A673 (cell line): Measurements from ENCODE around the gene CNPY4. TPM values are rescaled to one million over a fixed set of nuclear protein-coding genes. Genes with fewer than 3 reads are reported as not detected.

Experiments
- BruUV-seq: library from RNA; stranded (reverse); fragments of 400-500 nt; replicated peaks from 2 replicates; lab custom pipeline; 2021; lab: Mats Ljungman, UMichigan
- CTCF ChIA-PET: fragments of 300-600 bp; sonication (Branson Sonifier 250); formaldehyde crosslinking; loops from one replicate; lab custom pipeline; 2022; ENCODE audit warnings: antibody characterized with exemption; lab: Charles Lee
- POLR2A ChIA-PET: fragments of 300-600 bp; sonication (Branson Sonifier 250); formaldehyde crosslinking; loops from one replicate; lab custom pipeline; 2022; ENCODE audit warnings: antibody characterized with exemption; ENCODE audit not compliant: low non-redundant PET; lab: Charles Lee
- DNase-seq: peaks from one replicate; pipeline ENCODE4 v3.0.0-alpha.2; 2015; ENCODE audit warnings: low spot score
- H3K27ac ChIP-seq: fragments of 200-600 bp; sonication (generic); 2 replicates; pipeline ENCODE4 v1.5.1; 2016; ENCODE audit warnings: mixed run types, low read depth, mild to moderate bottlenecking, mixed read lengths, antibody characterized with exemption, low read length; ENCODE audit not compliant: poor library complexity, severe bottlenecking
- H3K27me3 ChIP-seq: fragments of 200-600 bp; sonication (generic); replicated peaks from 2 replicates; pipeline ENCODE4 v1.6.1; 2017; ENCODE audit warnings: mixed run types, low read depth, mild to moderate bottlenecking, mixed read lengths, antibody characterized with exemption, low read length; ENCODE audit not compliant: insufficient read depth, poor library complexity
- H3K36me3 ChIP-seq: fragments of 200-600 bp; sonication (generic); 2 replicates; pipeline ENCODE4 v1.6.1; 2016; ENCODE audit warnings: mixed run types, mild to moderate bottlenecking, mixed read lengths, antibody characterized with exemption, low read length; ENCODE audit not compliant: insufficient read depth, poor library complexity, severe bottlenecking
- H3K4me1 ChIP-seq: fragments of 200-600 bp; sonication (generic); 2 replicates; pipeline ENCODE4 v1.6.1; 2017; ENCODE audit warnings: mixed run types, mild to moderate bottlenecking, mixed read lengths, antibody characterized with exemption, low read length; ENCODE audit not compliant: insufficient read depth, poor library complexity, severe bottlenecking
- H3K4me3 ChIP-seq: fragments of 200-600 bp; sonication (generic); 2 replicates; pipeline ENCODE4 v1.5.1; 2016; ENCODE audit warnings: low read depth, mixed run types, mild to moderate bottlenecking, mixed read lengths, low read length; ENCODE audit not compliant: poor library complexity, severe bottlenecking
- H3K9me3 ChIP-seq: fragments of 200-600 bp; sonication (generic); 2 replicates; pipeline ENCODE4 v1.6.1; 2016; ENCODE audit warnings: mixed run types, low read depth, mild to moderate bottlenecking, mixed read lengths, antibody characterized with exemption, low read length; ENCODE audit not compliant: poor library complexity, severe bottlenecking
- EZH2 ChIP-seq: fragments of 200-600 bp; sonication (generic); IDR thresholded peaks from 2 replicates; pipeline ENCODE4 v1.6.1; 2017; ENCODE audit warnings: borderline replicate concordance, low read depth, mild to moderate bottlenecking, mixed read lengths, antibody characterized with exemption, low read length; ENCODE audit not compliant: poor library complexity, severe bottlenecking
- intact Hi-C: fragments of 100-400 bp; cut with micrococcal nuclease; formaldehyde crosslinking; loops from one replicate; pipeline ENCODE4 v1.10.0; 2022; ENCODE audit not compliant: unreplicated experiment
- total RNA-seq: library from RNA; stranded (reverse); gene quantifications from 2 replicates; pipeline ENCODE4 v1.2.3, GENCODE V29; 2021
- TF ChIP-seq, protein P1 (sequence below): fragments of 300-800, 200-600 bp; sonication (generic); conservative IDR thresholded peaks from 2 replicates; pipeline ENCODE4 v1.5.1; 2017; ENCODE audit warnings: low read depth, mild to moderate bottlenecking, antibody characterized with exemption, low read length, moderate library complexity, mixed read lengths

The CNPY4 gene
- total RNA-seq, 1 experiment from 2014 or later = 20.2 TPM

DNA sequence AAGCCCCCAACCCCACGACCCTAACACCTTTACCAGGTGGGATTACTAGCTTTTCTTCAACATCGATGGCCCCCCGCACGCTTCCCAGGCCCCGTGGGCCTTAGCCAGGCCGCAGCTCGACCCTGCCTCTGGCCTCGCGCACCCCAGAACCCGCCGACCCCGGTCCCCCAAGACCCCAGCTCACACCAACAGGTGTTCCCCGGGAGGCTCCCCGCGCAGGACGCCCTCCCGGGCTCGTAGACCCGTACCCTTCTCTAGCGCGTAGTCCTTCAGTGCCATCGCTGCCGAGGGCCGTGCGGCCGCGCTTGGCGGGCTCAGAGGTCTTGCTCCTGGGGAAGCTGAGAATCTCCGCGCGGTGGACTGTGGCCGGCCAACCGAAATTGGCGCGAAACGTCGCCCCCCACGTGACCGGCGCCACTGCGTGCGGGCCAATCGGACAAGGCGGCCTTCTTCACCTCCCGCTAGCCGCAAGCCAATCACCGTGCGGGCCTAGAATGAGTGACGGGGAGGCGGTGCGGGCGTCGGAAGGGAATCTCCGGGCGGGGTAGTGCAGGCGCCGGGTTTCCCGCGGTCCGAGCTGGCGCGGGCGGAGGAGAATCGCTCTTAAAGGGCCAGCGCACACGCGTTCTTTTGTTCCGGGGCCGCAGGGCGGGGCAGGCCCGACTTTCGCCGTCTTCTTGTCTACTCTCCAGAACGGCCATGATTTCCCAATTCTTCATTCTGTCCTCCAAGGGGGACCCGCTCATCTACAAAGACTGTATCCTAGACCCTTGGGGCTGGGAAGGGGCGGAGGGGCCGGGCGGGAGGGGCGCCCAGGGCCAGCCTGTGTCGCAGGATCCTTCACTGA lies 18.2 kb upstream of the CNPY4 start, which contains the start of the genes AP4M1 and MCM7:
Gene AP4M1 (plus strand): TSS at position 628 of the 847 bp plus-strand sequence. CDS start 72 bp downstream, at position 700.
Gene MCM7 (minus strand): TSS at position 382 of the 847 bp plus-strand sequence. CDS start 103 bp downstream, at position 279.
- peaks cover 55% of the 10 kb centered on the region for H3K36me3 ChIP-seq
- ChIA-PET POLR2A (interaction anchor here (0.6 to 1.0 kb wide), 6 partner anchors 13 to 727 kb away, joined by 3 to 9 read pairs (median 6); partner anchors contain the start of genes ARPC1B, MBLAC1 and TRAPPC14), CTCF (interaction anchor here (0.6 to 1.1 kb wide), 2 partner anchors 19 to 75 kb away, joined by 4 to 6 read pairs; no protein-coding TSS in a partner anchor)
- no peaks in the 10 kb centered on the region for H3K27me3 ChIP-seq
- intact Hi-C loops = no loop called here
- peak; percentile 100 for DNase-seq
- peaks cover 21% of the 10 kb centered on the region for H3K4me1 ChIP-seq
- peak within 1 kb of the TSS; percentile 71 for H3K4me3 ChIP-seq
- BruUV-seq = no TSS peak
- TF ChIP-seq, protein P1, sequence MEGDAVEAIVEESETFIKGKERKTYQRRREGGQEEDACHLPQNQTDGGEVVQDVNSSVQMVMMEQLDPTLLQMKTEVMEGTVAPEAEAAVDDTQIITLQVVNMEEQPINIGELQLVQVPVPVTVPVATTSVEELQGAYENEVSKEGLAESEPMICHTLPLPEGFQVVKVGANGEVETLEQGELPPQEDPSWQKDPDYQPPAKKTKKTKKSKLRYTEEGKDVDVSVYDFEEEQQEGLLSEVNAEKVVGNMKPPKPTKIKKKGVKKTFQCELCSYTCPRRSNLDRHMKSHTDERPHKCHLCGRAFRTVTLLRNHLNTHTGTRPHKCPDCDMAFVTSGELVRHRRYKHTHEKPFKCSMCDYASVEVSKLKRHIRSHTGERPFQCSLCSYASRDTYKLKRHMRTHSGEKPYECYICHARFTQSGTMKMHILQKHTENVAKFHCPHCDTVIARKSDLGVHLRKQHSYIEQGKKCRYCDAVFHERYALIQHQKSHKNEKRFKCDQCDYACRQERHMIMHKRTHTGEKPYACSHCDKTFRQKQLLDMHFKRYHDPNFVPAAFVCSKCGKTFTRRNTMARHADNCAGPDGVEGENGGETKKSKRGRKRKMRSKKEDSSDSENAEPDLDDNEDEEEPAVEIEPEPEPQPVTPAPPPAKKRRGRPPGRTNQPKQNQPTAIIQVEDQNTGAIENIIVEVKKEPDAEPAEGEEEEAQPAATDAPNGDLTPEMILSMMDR = no peak
- no peak for TF ChIP-seq EZH2
- peak within 1 kb of the TSS; percentile 99 for H3K27ac ChIP-seq
- H3K9me3 ChIP-seq = no peaks in the 10 kb centered on the region

DNA sequence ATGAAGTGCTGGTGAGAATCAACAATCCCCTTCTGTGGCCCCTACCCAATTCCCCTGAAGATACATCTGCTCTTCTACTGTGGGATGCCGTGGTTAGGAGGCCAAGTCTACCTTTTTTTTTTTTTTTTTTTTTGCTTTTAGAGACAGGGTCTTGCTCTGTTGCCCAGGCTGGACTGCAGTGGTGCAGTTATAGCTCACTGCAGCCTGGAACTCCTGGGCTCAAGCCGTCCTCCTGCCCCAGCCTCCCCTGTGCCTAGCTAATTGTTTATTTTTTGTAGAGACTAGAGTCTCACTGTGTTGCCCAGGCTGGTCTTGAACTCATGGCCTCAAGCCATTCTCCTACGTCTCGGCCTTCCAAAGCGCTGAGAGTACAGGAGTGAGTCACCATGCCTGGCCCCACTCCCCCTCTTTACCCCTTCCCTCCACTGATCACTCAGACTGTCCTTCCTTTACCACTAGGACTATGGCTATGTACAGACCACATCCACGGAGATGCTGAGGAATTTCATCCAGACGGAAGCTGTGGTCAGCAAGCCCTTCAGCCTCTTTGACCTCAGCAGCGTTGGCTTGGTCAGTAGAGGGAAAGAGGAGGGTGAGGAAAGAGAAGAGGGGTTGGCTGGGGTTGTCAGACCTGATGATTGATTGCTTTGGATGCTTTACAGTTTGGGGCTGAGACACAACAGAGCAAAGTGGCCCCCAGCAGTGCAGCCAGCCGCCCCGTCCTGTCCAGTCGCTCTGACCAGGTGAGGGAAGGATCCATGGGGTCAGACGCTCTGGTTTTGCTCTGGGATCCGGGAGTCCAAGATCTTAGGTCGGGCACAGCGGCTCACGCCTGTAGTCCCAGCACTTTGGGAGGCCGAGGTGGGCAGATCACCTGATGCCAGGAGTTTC lies 16.2 kb upstream of the CNPY4 start:
- TF ChIP-seq, protein P1 = no peak
- no peak for TF ChIP-seq EZH2
- Histone ChIP-seq H3K27me3 (no peaks in the 10 kb centered on the region), H3K27ac (peak overlapping the region; percentile 99), H3K4me1 (peaks cover 21% of the 10 kb centered on the region), H3K9me3 (no peaks in the 10 kb centered on the region), H3K36me3 (peaks cover 50% of the 10 kb centered on the region), H3K4me3 (no peak overlapping the region)
- POLR2A ChIA-PET = no interaction called here
- CTCF ChIA-PET = interaction anchor here (0.6 kb wide), 1 partner anchor 725 kb away, joined by 3 read pairs; no protein-coding TSS in a partner anchor
- intact Hi-C loops = no loop called here
- BruUV-seq = no TSS peak
- DNase-seq = no peak

DNA sequence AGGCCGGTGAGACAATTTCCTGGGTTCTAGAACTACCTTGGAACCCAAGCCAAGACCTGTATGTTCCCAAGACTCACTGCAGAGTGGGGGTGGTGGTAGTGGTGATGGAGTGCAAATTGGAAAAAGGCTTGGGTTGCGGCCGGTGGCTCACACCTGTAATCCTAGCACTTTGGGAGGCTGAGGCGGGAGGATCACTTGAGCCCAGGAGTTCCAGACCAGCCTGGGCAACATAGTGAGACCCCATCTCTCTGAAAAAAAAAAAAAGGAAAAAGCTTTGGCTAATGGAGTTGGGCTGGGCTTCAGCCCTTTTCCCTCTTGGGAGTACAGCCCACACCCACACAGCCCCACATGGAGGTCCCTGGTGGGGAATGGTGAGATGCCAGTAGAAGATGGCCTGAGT lies 13.9 kb upstream of the CNPY4 start:
- TF ChIP-seq, protein P1 = no peak
- no peak for TF ChIP-seq EZH2
- peaks cover 8% of the 10 kb centered on the region for H3K4me1 ChIP-seq
- POLR2A ChIA-PET = no interaction called here
- no peak for DNase-seq
- no peak overlapping the region for H3K27ac ChIP-seq
- intact Hi-C loops = no loop called here
- no TSS peak for BruUV-seq
- H3K4me3 ChIP-seq = no peak overlapping the region
- no peaks in the 10 kb centered on the region for H3K9me3 ChIP-seq
- no peaks in the 10 kb centered on the region for H3K27me3 ChIP-seq
- H3K36me3 ChIP-seq = peaks cover 49% of the 10 kb centered on the region
- CTCF ChIA-PET = no interaction called here
